GM12872 (cell line): ENCODE results near the gene RBMS2.
A peak's percentile ranks its signal among the peaks of the same experiment; 100 is the strongest.

Experiments
- TF ChIP-seq, protein P1 (sequence below): IDR thresholded peaks from 3 replicates; pipeline ENCODE4 v1.5.1; 2011; ENCODE audit warnings: low read depth, mild to moderate bottlenecking, low read length, moderate library complexity; ENCODE audit not compliant: insufficient read depth

RBMS2 gene

DNA sequence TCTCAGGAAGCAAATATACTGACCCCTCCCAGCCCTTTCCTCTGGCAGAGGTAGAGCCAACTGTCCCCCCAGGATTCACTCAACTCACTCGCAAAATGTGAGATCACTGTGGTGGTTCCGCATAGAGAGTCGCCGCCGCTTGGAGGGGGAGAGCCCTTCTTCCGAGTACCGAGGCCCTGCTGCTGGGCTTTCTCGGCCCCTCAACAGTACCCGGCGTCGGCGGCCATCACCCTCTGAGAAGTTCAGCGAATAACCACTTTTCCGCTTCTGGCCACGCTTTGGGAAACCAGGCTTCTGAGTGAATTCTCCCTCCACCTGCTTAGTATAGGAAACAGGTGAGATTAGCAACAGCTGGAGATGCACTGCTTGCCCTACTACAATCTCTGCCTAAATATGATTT lies 77.4 kb downstream of the RBMS2 start:
- TF ChIP-seq, protein P1, sequence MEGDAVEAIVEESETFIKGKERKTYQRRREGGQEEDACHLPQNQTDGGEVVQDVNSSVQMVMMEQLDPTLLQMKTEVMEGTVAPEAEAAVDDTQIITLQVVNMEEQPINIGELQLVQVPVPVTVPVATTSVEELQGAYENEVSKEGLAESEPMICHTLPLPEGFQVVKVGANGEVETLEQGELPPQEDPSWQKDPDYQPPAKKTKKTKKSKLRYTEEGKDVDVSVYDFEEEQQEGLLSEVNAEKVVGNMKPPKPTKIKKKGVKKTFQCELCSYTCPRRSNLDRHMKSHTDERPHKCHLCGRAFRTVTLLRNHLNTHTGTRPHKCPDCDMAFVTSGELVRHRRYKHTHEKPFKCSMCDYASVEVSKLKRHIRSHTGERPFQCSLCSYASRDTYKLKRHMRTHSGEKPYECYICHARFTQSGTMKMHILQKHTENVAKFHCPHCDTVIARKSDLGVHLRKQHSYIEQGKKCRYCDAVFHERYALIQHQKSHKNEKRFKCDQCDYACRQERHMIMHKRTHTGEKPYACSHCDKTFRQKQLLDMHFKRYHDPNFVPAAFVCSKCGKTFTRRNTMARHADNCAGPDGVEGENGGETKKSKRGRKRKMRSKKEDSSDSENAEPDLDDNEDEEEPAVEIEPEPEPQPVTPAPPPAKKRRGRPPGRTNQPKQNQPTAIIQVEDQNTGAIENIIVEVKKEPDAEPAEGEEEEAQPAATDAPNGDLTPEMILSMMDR = no peak

DNA sequence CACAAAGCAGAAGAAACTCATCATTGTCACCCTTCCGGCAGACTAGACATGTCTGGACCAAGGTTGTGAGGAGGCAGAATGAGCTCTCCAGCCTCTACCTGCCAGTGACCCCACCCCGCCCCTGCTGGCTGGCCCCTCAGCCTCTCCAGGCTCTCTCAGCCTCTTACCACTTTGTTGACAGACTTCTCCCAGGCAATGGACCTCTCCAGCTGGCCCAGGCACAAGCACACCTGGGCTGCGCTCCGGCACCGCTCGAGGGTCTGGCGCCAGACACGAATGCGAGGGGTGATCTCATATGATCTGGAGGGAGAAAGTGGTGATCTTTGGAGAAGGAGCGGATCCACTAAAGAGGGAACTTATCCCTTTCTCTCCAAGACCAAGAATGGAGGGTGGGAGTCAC lies 78.2 kb downstream of the RBMS2 start:
- TF ChIP-seq, protein P1 = no peak

DNA sequence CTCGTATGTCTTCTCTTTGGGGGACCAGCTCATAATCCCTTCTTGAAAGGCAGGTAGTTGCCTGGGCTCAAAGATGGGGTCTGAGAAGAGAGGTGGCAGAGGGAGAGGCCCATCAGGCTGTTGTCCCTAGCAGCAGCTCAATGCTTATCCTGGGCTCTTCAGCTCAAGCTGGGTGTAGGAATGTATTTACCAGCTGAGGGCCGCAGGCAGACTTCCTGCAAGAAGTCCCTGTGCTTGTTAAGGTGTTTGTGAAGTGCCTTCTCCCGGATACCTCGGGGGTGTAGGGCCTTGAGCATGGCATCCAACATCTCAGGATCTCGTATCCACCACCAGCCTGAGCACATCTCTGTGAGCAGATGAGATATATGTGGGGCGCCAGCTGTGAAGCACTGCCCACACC lies 79.1 kb downstream of the RBMS2 start:
- TF ChIP-seq, protein P1 = no peak

DNA sequence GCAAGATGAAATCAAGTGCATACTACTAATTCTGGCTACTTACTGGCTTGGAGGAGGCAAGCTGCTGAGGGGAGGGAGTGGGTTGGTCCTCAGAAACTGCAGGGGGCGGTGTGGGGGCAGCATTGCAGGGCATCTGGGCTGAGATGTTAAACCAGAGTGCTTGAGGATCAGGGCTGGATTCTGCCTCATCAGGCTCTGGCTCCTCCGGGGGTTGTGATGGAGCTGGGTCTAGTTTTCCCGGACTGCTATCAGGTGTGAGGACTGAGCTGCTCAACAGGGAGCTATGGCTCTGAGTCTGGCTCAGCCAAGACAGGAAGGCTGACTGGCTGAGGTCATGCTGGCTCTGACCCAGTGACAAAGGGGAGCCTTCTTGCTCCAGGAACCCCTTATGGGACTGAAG lies 79.9 kb downstream of the RBMS2 start:
- TF ChIP-seq, protein P1 = peak; percentile 50; the same call in 2 of the 3 replicates

DNA sequence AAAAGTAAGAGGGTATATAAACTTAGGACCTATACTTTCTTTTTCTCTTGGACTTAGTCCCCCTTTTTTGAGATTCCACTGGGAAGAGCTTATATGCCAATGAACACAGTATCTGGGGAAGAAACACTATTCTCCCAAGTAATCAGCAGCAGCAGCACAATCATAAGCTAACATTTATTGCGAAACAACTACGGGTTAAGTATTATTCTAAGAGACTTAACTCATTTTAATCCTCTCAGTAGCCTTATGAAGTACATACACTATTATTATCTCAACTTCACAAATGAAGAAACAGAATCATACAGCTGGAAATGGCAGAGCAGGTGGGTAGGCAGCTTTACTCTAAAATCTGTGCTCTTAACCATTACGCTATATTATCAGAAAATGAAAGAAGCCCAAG lies 80.6 kb downstream of the RBMS2 start:
- TF ChIP-seq, protein P1 = no peak

DNA sequence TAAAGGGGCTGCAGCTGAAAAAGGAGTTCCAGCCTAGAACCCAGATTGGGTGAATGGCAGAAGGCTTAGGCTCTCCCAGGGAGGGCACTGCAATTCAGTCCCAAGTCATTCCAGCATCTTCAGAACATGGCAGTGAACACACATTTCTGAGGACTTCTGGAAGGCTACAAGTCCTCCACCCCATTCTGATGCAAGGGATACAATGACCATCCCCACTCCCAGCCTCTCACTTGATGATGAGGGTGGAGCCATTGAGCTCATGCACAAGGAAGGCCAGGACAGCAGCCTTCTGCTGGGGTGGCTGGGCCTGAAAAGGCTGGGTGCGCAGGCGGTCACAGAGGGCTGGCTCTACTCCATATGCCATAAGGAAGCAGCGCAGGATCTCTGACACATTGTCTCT lies 82.7 kb downstream of the RBMS2 start:
- TF ChIP-seq, protein P1 = no peak

DNA sequence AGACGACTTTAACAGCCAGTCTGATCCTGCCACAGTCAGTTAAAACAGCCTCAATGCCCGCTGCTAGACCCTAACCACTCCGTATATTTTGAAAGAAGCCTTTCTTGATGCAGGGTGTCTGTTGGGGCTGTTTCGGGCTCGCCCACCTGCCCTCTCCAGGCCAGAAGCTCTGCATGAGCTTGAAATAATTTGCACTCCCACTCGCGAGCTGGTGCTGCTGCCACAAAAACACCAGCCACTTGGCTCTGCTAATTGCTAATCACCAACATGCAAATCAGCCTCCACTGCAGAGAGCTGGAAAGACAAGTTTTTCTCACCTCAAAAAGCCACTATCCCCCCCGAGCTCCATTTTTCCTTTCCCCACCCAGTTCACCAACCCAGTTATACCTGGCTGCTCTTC lies 93.0 kb downstream of the RBMS2 start:
- TF ChIP-seq, protein P1 = no peak

DNA sequence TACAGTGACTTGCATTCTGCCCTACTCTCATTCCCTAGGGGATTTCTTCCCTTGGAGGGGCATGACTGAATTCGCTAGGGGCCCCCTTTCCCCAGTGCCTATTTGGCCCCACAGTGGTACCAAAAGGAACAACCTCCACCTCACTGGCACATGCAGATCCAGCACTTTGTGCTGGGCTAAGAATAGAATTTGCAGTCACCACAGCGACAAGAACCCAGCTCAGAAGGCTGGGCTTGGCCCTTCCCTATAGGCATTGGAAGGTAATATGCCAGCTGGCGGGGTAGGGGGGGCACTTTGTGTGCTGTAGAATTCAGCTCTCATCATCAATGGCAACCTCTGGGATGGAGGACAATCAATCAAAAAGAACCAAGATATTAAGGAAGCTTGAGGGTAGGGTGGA lies 94.6 kb downstream of the RBMS2 start:
- TF ChIP-seq, protein P1 = no peak
